ENCODE results near the gene KMT2E.

- TF ChIP-seq POLR2AphosphoS5 (IDR thresholded peaks at IDR 0.05; ENCODE audit: low read depth, low read length): no peak
- TF ChIP-seq POLR2A (IDR thresholded peaks at IDR 0.05; ENCODE audit: low read depth, low read length): no peak
Measured at GRCh38 chr7:105137898-105138297, 123.9 kb downstream of the KMT2E start.

Measured in GM12892 (cell line).